Panc1 (cell line): ENCODE measurements around the gene HOXB2. TPM values are rescaled to one million over a fixed set of nuclear protein-coding genes. Genes with fewer than 3 reads are reported as not detected.

ENCODE experiments used
- ATAC-seq: fragments of 200-7000 bp; cut with Tn5 transposase; 2 replicates; pipeline ENCODE4 v1.9.1; 2020; ENCODE audit warnings: mild to moderate bottlenecking, moderate library complexity
- BruUV-seq: library from RNA; stranded (reverse); fragments of 400-500 nt; replicated peaks from 2 replicates; lab custom pipeline; 2021; lab: Mats Ljungman, UMichigan
- CTCF ChIA-PET: fragments of 300-600 bp; sonication (Branson Sonifier 250); formaldehyde crosslinking; loops from one replicate; lab custom pipeline; 2022; ENCODE audit warnings: antibody characterized with exemption; lab: Charles Lee
- POLR2A ChIA-PET: fragments of 300-600 bp; sonication (Branson Sonifier 250); formaldehyde crosslinking; loops from one replicate; lab custom pipeline; 2022; ENCODE audit warnings: antibody characterized with exemption; lab: Charles Lee
- DNase-seq: peaks from one replicate; pipeline ENCODE4 v3.0.0-alpha.2; 2010; ENCODE audit warnings: low read depth, low spot score
- H3K27ac ChIP-seq: 2 replicates; pipeline ENCODE4 v1.5.1; 2011; ENCODE audit warnings: mild to moderate bottlenecking, low read length, inconsistent platforms
- H3K27me3 ChIP-seq: fragments of 200-500 bp; sonication (Bioruptor generic); 2 replicates; pipeline ENCODE4 v1.6.0; 2014; ENCODE audit warnings: low read length, inconsistent platforms; ENCODE audit not compliant: control insufficient read depth, insufficient read depth
- H3K36me3 ChIP-seq: fragments of 200-500 bp; sonication (Bioruptor generic); 2 replicates; pipeline ENCODE4 v1.5.1; 2014; ENCODE audit warnings: inconsistent platforms, mild to moderate bottlenecking, low read length, moderate library complexity; ENCODE audit not compliant: control insufficient read depth, insufficient read depth
- H3K4me1 ChIP-seq: 2 replicates; pipeline ENCODE4 v1.5.1; 2011; ENCODE audit warnings: inconsistent platforms, mild to moderate bottlenecking, low read length, moderate library complexity; ENCODE audit not compliant: control insufficient read depth, insufficient read depth
- H3K4me3 ChIP-seq, 2 experiments: 2 replicates each; pipeline ENCODE4 v1.5.1; 2011 to 2012; ENCODE audit warnings: low read depth in 2 of 2, low read length in 2 of 2, mild to moderate bottlenecking in 2 of 2, inconsistent platforms in 1 of 2, moderate library complexity in 1 of 2
- H3K9me3 ChIP-seq: fragments of 200-500 bp; sonication (Bioruptor generic); 2 replicates; pipeline ENCODE4 v1.5.1; 2014; ENCODE audit warnings: low read depth, mild to moderate bottlenecking, inconsistent platforms, low read length, moderate library complexity; ENCODE audit not compliant: control insufficient read depth, insufficient read depth
- POLR2AphosphoS5 ChIP-seq: IDR thresholded peaks from 2 replicates; pipeline ENCODE4 v1.6.1; 2012; ENCODE audit warnings: mild to moderate bottlenecking, low read depth, low read length, moderate library complexity
- SIN3A ChIP-seq: IDR thresholded peaks from 2 replicates; pipeline ENCODE4 v1.6.1; 2012; ENCODE audit warnings: low read depth, mild to moderate bottlenecking, low read length, moderate library complexity, borderline replicate concordance; ENCODE audit not compliant: insufficient read depth
- TCF7L2 ChIP-seq: IDR thresholded peaks from 2 replicates; pipeline ENCODE4 v1.6.1; 2011; ENCODE audit warnings: mild to moderate bottlenecking, low read depth, low read length, inconsistent platforms
- in situ Hi-C: cut with HindIII; loops from 2 replicates; pipeline ENCODE4 v1.10.0; 2016; ENCODE audit warnings: low sequenced_read_pairs, low pct_unique_long_range_greater_than_20kb
- intact Hi-C: fragments of 100-400 bp; cut with micrococcal nuclease; formaldehyde crosslinking; loops from one replicate; pipeline ENCODE4 v1.10.0; 2022; ENCODE audit not compliant: unreplicated experiment
- total RNA-seq: library from RNA; stranded (reverse); gene quantifications from one replicate; pipeline ENCODE4 v1.2.1, GENCODE V29; 2021; ENCODE audit not compliant: unreplicated experiment
- TF ChIP-seq, protein P1 (sequence below): fragments of 450-650 bp; IDR thresholded peaks from 2 replicates; pipeline ENCODE4 v1.5.1; 2017; ENCODE audit warnings: mild to moderate bottlenecking
- TF ChIP-seq, protein P2 (sequence below), 2 experiments: IDR thresholded peaks; 2 replicates each; pipeline ENCODE4 v1.6.1; 2011 to 2012; ENCODE audit warnings: low read depth in 2 of 2, control low read depth in 1 of 2, low read length in 1 of 2, mild to moderate bottlenecking in 1 of 2, moderate library complexity in 1 of 2; ENCODE audit not compliant: insufficient read depth in 1 of 2

HOXB2 gene
- total RNA-seq, 1 experiment from 2014 or later = 70.1 TPM

DNA sequence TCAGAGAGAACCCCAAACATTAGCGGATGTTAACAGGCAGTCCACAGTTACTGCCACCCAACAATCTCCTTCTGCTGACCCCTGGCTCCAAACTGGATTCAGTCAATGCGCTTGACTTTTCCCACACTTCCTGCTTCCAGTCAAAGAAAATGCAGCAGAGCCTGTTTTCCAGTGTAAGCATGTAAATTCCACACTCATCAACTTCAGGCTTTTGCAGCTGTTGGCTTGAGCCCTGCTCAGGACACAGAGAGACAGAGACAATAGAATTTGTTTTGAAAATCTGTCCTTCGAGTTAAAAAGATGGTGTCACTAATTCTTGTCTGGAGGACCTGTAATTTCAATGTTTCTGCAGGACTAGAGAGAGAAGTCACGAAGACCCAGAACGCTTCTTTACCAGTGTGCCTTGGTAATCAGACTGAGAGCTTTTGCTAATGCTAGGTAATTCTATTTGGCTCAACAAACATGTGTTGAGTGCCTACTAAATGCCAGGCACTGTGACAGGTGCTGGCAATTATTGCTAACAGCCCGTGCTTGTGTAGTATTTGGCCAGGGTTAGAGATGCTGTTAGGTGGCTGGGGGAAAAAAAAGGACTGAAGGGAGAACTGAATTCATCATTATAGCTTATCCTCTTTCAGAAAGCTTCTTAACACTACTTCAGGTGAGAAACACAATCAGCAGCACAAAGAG, 46.6 kb downstream of the HOXB2 start:
- no TSS peak for BruUV-seq
- in situ Hi-C loops (no loop called here), intact Hi-C loops (no loop called here)
- H3K4me1 ChIP-seq = peaks cover 21% of the 10 kb centered on the region
- H3K27me3 ChIP-seq = no peaks in the 10 kb centered on the region
- peak overlapping the region; percentile 26; the same call in 1 of the 2 replicates for H3K27ac ChIP-seq
- no peak for TF ChIP-seq TCF7L2
- TF ChIP-seq POLR2AphosphoS5 = no peak
- no peak for TF ChIP-seq SIN3A
- TF ChIP-seq, protein P1, sequence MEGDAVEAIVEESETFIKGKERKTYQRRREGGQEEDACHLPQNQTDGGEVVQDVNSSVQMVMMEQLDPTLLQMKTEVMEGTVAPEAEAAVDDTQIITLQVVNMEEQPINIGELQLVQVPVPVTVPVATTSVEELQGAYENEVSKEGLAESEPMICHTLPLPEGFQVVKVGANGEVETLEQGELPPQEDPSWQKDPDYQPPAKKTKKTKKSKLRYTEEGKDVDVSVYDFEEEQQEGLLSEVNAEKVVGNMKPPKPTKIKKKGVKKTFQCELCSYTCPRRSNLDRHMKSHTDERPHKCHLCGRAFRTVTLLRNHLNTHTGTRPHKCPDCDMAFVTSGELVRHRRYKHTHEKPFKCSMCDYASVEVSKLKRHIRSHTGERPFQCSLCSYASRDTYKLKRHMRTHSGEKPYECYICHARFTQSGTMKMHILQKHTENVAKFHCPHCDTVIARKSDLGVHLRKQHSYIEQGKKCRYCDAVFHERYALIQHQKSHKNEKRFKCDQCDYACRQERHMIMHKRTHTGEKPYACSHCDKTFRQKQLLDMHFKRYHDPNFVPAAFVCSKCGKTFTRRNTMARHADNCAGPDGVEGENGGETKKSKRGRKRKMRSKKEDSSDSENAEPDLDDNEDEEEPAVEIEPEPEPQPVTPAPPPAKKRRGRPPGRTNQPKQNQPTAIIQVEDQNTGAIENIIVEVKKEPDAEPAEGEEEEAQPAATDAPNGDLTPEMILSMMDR = no peak
- TF ChIP-seq, protein P2, sequence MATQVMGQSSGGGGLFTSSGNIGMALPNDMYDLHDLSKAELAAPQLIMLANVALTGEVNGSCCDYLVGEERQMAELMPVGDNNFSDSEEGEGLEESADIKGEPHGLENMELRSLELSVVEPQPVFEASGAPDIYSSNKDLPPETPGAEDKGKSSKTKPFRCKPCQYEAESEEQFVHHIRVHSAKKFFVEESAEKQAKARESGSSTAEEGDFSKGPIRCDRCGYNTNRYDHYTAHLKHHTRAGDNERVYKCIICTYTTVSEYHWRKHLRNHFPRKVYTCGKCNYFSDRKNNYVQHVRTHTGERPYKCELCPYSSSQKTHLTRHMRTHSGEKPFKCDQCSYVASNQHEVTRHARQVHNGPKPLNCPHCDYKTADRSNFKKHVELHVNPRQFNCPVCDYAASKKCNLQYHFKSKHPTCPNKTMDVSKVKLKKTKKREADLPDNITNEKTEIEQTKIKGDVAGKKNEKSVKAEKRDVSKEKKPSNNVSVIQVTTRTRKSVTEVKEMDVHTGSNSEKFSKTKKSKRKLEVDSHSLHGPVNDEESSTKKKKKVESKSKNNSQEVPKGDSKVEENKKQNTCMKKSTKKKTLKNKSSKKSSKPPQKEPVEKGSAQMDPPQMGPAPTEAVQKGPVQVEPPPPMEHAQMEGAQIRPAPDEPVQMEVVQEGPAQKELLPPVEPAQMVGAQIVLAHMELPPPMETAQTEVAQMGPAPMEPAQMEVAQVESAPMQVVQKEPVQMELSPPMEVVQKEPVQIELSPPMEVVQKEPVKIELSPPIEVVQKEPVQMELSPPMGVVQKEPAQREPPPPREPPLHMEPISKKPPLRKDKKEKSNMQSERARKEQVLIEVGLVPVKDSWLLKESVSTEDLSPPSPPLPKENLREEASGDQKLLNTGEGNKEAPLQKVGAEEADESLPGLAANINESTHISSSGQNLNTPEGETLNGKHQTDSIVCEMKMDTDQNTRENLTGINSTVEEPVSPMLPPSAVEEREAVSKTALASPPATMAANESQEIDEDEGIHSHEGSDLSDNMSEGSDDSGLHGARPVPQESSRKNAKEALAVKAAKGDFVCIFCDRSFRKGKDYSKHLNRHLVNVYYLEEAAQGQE (IDR thresholded peaks at IDR 0.05; ENCODE audit: insufficient read depth in 1 of 2, low read depth in 2 of 2, low read length in 1 of 2) = no peak
- DNase-seq = no peak
- CTCF ChIA-PET = no interaction called here
- H3K9me3 ChIP-seq = no peaks in the 10 kb centered on the region
- ATAC-seq = no peak
- POLR2A ChIA-PET = no interaction called here
- no peak overlapping the region for H3K4me3 ChIP-seq
- no peaks in the 10 kb centered on the region for H3K36me3 ChIP-seq

DNA sequence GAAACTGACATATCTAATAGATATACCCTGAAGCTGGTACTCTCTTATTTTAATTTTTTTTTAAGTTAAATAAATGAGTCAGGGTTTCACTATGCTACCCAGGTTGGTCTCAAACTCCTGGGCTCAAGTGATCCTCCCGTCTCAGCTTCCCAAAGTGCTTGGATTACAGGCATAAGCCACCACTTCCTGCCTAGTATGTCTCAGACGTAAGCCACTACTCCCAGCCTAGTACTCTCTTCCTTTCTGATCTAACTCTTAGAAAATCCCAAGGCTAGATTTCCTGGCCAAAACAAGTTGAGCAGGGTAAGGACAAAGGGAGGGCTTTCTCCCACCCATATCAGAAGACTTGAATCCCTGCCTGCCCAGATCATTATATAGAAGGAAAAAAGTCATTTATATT, 47.8 kb downstream of the HOXB2 start:
- no peaks in the 10 kb centered on the region for H3K36me3 ChIP-seq
- H3K4me3 ChIP-seq = no peak overlapping the region
- DNase-seq = no peak
- H3K27ac ChIP-seq = no peak overlapping the region
- H3K27me3 ChIP-seq = no peaks in the 10 kb centered on the region
- intact Hi-C loops = no loop called here
- H3K4me1 ChIP-seq = peaks cover 31% of the 10 kb centered on the region
- no peak for ATAC-seq
- CTCF ChIA-PET = no interaction called here
- H3K9me3 ChIP-seq = no peaks in the 10 kb centered on the region
- TF ChIP-seq POLR2AphosphoS5 (no peak), SIN3A (no peak), TCF7L2 (no peak)
- TF ChIP-seq, protein P1 = no peak
- TF ChIP-seq, protein P2 (IDR thresholded peaks at IDR 0.05; ENCODE audit: insufficient read depth in 1 of 2, low read depth in 2 of 2, low read length in 1 of 2) = no peak
- POLR2A ChIA-PET = no interaction called here
- in situ Hi-C loops = no loop called here
- no TSS peak for BruUV-seq
